ENCODE results near the gene YIPF4.

- TF ChIP-seq CTCF (IDR thresholded peaks at IDR 0.05), result no peak
- no peak for TF ChIP-seq POLR2A (IDR thresholded peaks at IDR 0.05)
- no peak for TF ChIP-seq EP300 (IDR thresholded peaks at IDR 0.05)
Measured at GRCh38 chr2:32357318-32358110, 79.8 kb downstream of the YIPF4 start.
